ENCODE measurements around the gene CDC73.
"Not testable (repeated sequence)": the region's sequence is repeated elsewhere in the genome, so short reads cannot be mapped to it uniquely, and the experiment has no call there.

Gene CDC73

GRCh38 chr1:193229136-193229535, 107.3 kb downstream of the CDC73 start:
- Histone ChIP-seq H3K27ac (no peak overlapping the region), H3K27me3 (ENCODE audit: insufficient read depth, low read depth, severe bottlenecking) (no peaks in the 10 kb centered on the region), H3K36me3 (no peaks in the 10 kb centered on the region; the same call in 1 of the 2 replicates), H3K9me3 (ENCODE audit: severe bottlenecking) (no peaks in the 10 kb centered on the region), H3K4me3 (ENCODE audit: low read depth, low read length) (no peak overlapping the region)
- TF ChIP-seq, protein P1, sequence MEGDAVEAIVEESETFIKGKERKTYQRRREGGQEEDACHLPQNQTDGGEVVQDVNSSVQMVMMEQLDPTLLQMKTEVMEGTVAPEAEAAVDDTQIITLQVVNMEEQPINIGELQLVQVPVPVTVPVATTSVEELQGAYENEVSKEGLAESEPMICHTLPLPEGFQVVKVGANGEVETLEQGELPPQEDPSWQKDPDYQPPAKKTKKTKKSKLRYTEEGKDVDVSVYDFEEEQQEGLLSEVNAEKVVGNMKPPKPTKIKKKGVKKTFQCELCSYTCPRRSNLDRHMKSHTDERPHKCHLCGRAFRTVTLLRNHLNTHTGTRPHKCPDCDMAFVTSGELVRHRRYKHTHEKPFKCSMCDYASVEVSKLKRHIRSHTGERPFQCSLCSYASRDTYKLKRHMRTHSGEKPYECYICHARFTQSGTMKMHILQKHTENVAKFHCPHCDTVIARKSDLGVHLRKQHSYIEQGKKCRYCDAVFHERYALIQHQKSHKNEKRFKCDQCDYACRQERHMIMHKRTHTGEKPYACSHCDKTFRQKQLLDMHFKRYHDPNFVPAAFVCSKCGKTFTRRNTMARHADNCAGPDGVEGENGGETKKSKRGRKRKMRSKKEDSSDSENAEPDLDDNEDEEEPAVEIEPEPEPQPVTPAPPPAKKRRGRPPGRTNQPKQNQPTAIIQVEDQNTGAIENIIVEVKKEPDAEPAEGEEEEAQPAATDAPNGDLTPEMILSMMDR (IDR thresholded peaks at IDR 0.05; ENCODE audit: low read depth, low read length): no peak
- DNase-seq: no peak

DNA sequence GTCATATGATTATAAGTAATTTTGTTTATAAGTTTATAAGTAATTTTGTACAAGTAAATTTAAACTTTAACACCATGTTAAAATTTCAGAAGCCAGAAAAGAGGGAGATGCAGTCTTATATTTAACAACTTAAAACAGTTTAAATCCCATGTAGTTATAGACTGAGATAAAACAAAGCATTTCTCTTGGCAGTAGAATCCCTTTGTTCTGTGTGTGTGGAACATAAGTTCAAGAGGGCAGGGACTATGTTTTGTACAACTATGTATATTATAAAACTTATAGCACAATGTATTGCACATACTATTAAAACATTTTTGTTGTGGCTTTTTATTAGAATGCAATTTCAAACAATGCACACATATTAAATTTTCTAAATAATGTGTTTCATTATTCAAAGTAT, 109.3 kb downstream of the CDC73 start:
- not testable (repeated sequence) for DNase-seq; H3K36me3 ChIP-seq; H3K4me3 ChIP-seq (ENCODE audit: low read depth, low read length); H3K27ac ChIP-seq; H3K9me3 ChIP-seq (ENCODE audit: severe bottlenecking); H3K27me3 ChIP-seq (ENCODE audit: insufficient read depth, low read depth, severe bottlenecking)

- Histone ChIP-seq H3K4me3 (ENCODE audit: low read depth, low read length) (no peak overlapping the region), H3K9me3 (ENCODE audit: severe bottlenecking) (no peaks in the 10 kb centered on the region), H3K27ac (no peak overlapping the region), H3K27me3 (ENCODE audit: insufficient read depth, low read depth, severe bottlenecking) (no peaks in the 10 kb centered on the region), H3K36me3 (peaks cover 5% of the 10 kb centered on the region)
- DNase-seq: no peak
- TF ChIP-seq, protein P1 (IDR thresholded peaks at IDR 0.05; ENCODE audit: low read depth, low read length): no peak
Observed at GRCh38 chr1:193234530-193234929, 112.7 kb downstream of the CDC73 start.

- Histone ChIP-seq H3K4me3 (ENCODE audit: low read depth, low read length) (no peak overlapping the region), H3K9me3 (ENCODE audit: severe bottlenecking) (no peaks in the 10 kb centered on the region), H3K27ac (no peak overlapping the region), H3K27me3 (ENCODE audit: insufficient read depth, low read depth, severe bottlenecking) (no peaks in the 10 kb centered on the region), H3K36me3 (peaks cover 5% of the 10 kb centered on the region)
- TF ChIP-seq, protein P1 (IDR thresholded peaks at IDR 0.05; ENCODE audit: low read depth, low read length): no peak
- DNase-seq: no peak
Observed at GRCh38 chr1:193237381-193237978, 115.6 kb downstream of the CDC73 start.

- TF ChIP-seq, protein P1 (IDR thresholded peaks at IDR 0.05; ENCODE audit: low read depth, low read length): no peak
- Histone ChIP-seq H3K27ac (no peak overlapping the region), H3K27me3 (ENCODE audit: insufficient read depth, low read depth, severe bottlenecking) (no peaks in the 10 kb centered on the region), H3K4me3 (ENCODE audit: low read depth, low read length) (no peak overlapping the region), H3K36me3 (peaks cover 5% of the 10 kb centered on the region), H3K9me3 (ENCODE audit: severe bottlenecking) (no peaks in the 10 kb centered on the region)
- DNase-seq: no peak
Observed at GRCh38 chr1:193240609-193241008, 118.8 kb downstream of the CDC73 start.

DNA sequence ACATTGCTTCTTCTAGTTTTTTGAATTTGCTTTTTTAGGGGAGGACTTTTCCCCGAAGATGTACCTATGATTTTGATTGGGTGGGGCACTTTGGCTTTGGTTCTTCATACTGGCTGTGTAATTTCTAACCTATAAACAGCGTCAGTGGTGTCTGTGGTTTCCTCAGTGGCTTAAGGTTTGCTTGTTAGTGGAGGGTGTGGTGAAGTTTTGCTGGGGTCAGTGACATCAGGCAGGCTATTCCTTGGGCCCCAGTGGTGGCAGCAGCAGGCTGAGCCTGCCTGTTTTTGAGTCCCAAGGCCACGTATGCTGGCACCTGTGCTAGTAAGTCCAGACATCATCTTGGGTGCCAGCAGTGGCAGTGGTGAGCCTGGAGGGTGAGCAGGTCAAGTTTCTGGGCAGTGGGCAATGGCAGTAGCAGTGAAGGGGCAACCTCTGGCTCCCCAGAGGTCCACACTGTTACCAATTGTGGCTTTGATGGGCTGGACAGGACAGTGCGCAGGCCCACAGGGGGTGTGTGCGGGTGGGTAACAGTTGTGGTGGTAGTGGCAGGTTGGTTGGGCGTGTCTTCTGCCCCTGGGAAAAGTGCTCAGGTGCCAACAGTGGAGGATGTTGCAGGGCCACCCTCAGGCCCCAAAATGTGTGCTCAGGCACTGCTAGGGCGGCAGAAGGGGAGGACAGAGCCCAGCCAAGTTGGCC, 119.4 kb downstream of the CDC73 start:
- TF ChIP-seq, protein P1 (IDR thresholded peaks at IDR 0.05; ENCODE audit: low read depth, low read length): no peak
- no peak overlapping the region for H3K4me3 ChIP-seq (ENCODE audit: low read depth, low read length)
- H3K9me3 ChIP-seq (ENCODE audit: severe bottlenecking): no peaks in the 10 kb centered on the region
- H3K27ac ChIP-seq: no peak overlapping the region
- H3K36me3 ChIP-seq: peaks cover 3% of the 10 kb centered on the region
- H3K27me3 ChIP-seq (ENCODE audit: insufficient read depth, low read depth, severe bottlenecking): no peaks in the 10 kb centered on the region
- DNase-seq: no peak

Measured in WERI-Rb-1 (cell line).